T-helper 2 cell treated with Interferon-gamma antibody and Interleukin-4, amounts not matched to agents 100 ng/mL and 5 ng/mL, for 36 hours (primary cell): ENCODE data around the gene REP15. TPM values are rescaled to one million over a fixed set of nuclear protein-coding genes. Genes with fewer than 3 reads are reported as not detected.

ENCODE experiments used
- total RNA-seq: library from RNA; stranded (reverse); gene quantifications from 2 replicates; pipeline ENCODE4 v1.2.3, GENCODE V29; 2022

REP15 gene
- total RNA-seq, 1 donor from 2014 or later: 0.34 TPM

Other genes starting within 250 kb of the REP15 start
- gene SMCO2, start 249.7 kb upstream of the REP15 start, total RNA-seq: 0.45 and 0.84 TPM in 2 replicates
- 9.8 and 13.6 TPM in 2 replicates for gene PPFIBP1, start 172.2 kb upstream of the REP15 start, total RNA-seq
- gene MRPS35, start 14.4 kb downstream of the REP15 start, total RNA-seq: 37.5 and 39.8 TPM in 2 replicates
- 15.8 and 18.5 TPM in 2 replicates for gene KLHL42, start 83.8 kb downstream of the REP15 start, total RNA-seq
- gene MANSC4, start 83.8 kb downstream of the REP15 start, total RNA-seq: not detected in 2 replicates